Stimulated activated CD8-positive, alpha-beta memory T cell treated with anti-CD3 and anti-CD28 coated beads, Interleukin-4, amount 100 ng/mL, for 24 hours (primary cell): ENCODE measurements around the gene MYMX.
"Not testable (repeated sequence)": the region's sequence is repeated elsewhere in the genome, so short reads cannot be mapped to it uniquely, and the experiment has no call there.

Experiments used
- DNase-seq: peaks from one replicate; pipeline ENCODE4 v3.0.0-alpha.2; 2020; ENCODE audit warnings: low read depth

The MYMX gene

DNA sequence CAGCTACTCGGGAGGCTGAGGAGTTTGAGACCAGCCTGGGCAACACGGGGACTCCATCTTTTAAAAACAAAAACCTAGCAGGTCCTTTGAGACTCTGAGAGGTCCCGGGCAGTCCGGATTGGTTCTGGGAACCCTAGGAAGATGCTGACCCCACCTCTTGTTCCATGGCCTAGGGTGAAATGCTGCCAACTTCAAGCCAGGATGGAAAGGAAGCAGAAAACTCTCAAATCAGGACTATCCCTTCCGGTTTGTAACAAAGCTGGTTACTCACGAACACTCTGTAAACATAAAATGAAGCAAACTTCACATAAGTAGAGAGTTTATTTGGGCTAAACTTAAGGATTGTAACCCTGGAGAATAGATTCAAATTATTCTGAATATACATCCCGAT, 30.1 kb upstream of the MYMX start:
- DNase-seq = no peak

DNA sequence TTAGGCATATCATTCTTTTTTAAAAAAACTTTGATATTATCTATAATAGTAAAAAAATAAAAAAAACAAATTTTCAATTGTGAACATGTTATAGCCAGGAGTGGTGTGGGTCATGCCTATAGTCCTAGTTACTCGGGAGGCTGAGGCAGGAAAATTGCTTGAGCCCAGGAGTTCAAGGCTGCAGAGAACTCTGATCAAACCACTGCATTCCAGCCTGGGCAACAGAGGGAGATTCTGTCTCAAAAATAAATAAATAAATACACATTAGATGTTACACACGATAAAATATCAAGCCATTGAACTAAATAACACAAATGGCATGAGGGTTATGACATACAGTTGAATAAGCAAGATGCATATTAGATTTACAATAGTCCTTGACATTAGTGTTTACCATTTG, 27.9 kb upstream of the MYMX start:
- no peak for DNase-seq

DNA sequence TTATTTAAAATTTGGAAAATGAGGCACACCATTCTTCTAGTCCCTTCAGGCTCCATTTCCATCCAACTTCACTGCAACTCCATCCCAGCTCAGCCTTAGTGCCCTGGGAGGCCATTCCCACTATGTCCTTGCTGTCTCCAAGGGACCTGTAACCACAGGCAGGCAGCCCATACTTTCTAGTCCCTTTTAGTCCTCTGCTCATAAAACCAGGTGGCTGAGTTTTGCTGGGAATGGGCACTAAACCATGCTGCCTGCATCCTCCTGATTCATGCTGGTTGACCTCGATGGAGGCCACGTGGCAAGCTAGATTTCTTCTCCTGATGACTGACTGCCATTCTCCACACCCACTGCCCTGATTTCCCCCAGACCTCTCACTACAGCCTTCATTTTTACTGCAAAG, 27.5 kb upstream of the MYMX start:
- no peak for DNase-seq

DNA sequence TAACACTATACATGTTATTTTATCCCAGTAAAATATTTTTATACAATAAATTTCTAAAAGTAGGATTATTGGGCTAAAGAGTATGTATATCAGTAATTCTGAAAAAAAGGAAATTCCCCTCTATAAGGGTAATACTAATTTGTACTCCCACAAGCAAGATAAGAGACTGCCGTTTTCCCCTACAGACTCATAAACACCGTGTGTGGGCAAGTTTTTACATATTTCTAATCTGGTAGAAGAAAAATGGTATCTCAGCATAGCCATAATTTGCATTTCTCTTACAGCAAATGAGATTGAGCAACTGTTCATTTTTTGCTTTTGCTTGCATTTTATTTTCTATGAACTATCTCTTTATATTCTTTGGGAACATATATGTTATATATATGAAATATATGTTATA, 26.0 kb upstream of the MYMX start:
- no peak for DNase-seq

DNA sequence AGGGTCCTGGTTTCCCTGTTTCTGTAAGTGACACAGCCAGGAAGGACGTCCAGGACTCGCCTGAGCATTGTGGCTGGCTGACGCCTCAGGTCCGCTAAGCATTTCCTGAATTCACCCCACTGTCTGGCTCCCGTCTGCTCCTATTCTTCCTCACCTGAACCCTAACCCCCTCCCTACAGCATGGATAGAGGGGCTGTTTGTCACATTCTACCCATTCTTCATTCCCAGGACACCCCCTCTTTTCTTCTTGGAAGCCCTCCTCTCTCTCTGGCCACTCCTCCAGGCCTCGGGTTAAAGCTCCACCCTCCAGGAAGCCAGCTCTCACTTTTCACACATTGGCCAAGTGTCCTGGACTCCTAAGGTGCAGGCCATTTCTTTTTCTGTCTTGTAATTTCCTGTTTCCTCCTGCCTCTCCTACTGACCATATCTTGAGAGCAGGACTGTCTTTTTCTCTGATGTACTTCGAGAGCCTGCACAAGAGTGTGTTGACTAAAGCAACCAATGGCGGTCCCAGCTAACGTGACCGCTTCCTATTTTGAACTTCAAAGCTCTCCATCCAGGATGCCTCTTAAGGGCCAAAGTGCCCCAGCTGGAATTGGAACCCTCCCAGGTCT, 24.2 kb upstream of the MYMX start:
- no peak for DNase-seq

DNA sequence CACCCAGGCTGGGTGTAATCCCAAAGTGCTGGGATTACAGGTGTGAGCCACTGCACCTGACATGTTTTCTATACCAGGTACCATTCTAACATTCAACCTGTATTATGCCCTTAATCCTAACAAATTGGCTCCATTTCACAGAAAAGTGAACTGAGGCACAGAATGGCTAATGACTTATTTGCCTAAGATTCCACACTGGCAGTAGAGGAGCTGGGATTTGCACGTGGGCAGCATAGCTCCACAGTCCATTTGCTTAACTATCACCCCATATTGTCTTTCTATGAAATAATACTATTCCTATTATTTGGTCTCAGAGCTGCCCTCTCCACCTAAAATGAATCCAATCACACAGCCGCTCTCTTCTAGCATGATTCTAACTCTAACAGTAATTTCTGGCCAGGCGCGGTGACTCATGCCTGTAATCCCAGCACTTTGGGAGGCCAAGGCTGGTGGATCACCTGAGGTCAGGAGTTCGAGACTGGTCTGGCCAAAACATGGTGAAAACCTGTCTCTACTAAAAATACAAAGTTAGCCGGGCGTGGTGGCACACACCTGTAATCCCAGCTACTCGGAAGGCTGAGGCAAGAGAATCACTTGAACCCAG, 23.3 kb upstream of the MYMX start:
- no peak for DNase-seq

DNA sequence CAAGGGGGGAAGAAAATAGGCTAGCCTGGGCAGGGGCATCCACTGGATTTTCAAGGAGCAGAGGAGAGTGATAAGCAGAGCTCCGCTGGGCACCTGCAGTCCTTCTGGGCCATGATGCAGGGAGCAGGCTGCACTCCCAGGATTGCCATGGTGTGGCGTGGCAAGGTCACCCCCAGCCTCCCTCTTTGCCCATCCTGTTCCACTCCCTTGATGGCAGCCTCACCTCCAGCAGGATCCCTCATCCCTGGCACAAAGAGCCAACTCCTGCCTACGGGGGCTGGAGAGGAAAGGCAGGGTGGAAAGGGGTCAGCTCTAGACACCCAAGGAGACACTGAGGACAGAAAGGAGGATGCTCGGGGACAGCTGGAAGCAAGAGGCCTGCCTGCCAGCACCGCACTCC, 22.4 kb upstream of the MYMX start:
- no peak for DNase-seq

DNA sequence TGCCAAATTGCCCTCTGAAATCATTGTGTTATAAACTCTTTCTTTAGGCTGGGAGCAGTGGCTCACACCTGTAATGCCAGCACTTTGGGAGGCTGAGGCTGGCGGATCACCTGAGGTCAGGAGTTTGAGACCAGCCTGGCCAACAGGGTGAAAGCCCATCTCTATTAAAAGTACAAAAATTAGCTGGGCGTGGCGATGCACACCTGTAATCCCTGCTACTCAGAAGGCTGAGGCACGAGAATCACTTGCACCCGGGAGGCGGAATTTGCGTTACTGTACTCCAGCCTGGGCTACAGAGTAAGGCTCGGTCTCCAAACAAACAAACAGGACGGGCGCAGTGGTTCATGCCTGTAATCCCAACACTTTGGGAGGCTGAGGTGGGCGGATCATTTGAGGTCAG, 20.4 kb upstream of the MYMX start:
- not testable (repeated sequence) for DNase-seq

DNA sequence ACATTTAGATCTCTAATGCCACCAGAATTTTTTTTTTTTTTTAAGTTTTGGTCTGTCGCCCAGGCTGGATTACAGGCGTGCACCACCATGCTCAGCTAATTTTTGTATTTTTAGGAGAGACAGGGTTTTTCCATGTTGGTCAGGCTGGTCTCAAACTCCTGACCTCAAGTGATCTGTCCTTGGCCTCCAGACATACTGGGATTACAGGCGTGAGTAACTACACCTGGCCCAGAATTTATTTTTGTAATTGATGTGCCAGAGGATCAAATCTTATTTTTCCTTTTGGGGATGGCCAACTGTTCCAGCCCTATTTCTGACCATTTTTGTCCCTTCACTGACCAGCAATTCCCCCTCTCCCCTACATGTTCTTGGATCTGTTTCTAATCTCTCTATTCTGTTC, 18.0 kb upstream of the MYMX start:
- DNase-seq = no peak

DNA sequence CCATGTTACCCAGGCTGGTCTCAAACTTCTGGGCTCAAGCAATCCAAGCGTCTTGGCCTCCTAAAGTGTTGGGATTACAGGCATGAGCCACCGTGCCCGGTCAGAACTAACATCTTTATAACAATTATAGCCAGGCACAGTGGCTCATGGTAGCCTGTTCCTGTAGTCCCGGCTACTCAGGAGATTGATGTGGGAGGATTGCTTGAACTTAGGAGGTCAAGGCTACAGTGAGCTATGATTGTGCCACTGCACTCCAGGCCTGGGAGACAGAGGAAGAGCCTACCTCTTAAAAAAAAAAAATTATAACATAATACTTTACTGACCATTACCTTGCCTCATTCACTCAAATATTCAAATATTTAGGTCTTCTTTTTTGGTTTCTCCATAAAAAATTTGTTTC, 16.8 kb upstream of the MYMX start:
- DNase-seq = no peak

DNA sequence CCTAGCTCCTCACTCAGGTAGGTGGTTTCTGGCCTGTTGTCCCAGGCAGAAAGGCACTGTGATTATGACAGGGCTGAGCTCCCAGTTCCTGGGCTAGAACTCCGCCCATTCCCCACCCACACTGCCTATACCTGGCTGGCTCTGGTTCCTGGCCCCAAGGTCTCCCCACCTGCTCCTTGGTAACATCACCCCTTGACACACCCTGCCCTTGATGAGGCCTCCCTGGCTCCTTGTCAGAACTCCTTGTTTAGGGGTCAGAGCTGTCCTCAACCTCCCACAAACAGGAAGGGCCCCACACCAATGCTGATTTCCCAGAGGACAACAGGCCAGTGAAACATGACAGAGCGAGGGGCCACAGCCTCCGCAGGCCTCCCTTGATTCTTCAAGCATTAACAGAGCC, 15.5 kb upstream of the MYMX start:
- DNase-seq = no peak

DNA sequence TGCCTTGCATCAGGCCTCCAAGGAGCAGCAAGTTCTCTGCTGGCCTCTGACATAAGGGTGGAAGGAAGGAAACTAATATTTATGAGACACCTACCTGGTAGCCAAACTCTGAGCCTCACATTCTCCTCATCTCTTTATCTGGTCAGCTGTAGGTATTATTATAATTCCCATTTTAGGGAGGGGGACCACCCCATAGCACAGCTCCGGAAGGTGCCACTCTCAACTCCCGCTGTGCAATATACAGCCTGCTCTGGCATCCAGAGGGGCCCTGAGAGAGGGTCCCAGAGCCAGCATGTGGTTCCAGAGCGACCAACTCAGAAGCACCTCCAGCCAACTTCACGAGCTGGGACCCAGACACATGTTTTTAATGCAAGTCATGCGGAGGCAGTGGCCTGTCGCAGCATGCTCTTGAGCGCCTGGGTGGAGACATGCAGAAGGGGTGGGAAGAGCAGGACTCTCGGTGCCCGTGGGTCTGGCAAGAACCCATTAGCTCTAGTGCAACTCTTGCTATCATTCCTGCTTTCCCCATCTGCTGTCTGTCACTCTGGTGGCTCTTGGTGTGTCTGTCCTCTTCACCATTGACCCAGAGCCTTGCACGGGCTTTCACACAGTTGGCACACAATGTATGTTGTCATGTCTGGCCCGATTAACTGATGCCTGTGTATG, 15.0 kb upstream of the MYMX start:
- DNase-seq = no peak

DNA sequence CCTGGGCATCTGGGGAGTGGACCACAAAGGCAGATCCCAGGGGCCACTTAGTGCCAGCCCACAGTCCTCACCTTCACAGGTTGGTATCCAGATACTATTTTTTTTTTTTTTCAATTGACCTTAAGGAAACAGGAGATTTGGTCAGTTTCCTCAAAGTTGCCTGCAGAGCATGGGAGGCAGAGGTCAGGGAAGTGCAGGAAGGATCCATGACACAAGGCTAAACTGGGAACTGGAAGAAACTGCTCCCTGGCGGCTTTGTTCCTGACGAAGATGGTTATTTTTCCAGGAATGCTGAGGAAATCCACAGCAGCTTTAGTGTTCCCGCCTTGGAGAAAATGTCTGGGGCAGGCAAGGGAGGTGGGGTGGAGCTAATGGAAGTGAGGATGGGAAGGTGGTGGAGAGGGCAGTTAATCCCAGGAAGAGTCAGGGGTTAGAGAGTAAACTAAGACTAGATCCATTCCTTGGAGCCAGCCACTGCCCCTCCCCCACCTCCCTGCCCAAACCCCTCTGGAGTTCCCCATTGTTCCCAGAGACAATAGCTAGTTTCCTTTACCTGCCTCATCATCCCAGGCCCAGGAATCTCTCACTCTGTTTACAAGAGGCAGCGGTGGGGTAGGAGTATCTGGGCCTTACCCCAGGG, 14.3 kb upstream of the MYMX start:
- DNase-seq = no peak

DNA sequence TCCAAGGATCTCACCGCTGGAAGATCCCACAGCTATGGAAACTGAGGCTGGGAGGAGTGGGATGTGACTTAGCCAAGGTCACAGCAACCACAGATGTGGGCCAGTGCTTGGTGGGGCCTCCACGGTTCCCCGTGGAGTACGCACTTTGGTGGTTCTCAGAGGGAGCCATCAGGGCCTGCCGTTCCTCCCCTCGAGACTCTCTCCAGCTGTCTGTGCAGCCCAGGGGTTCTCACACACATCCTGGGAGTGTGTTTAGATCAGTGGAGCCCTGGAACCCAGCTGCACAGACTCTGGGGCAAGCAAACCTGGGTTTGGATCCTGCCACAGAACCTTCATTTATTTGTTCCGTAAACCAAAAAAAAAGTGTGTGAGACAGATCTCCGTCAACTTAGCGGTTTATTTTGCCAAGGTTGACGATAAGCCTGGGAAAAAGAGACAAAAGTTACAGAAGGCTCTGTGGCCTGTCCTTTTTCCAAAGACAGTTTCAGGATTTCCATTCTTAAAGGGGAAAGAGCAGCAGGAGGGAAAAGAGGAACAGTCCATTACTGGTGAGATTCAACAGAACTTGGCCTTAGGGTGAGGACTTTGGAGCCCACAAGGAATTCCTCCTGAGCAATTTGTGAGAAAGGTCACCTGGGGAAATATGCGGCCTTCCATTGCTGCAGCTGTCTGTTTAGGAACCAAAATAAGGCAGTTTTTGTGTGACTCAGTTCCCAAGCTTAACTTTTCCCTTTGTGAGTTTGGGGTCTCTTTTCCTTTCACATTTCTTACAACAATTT, 13.6 kb upstream of the MYMX start:
- no peak for DNase-seq

DNA sequence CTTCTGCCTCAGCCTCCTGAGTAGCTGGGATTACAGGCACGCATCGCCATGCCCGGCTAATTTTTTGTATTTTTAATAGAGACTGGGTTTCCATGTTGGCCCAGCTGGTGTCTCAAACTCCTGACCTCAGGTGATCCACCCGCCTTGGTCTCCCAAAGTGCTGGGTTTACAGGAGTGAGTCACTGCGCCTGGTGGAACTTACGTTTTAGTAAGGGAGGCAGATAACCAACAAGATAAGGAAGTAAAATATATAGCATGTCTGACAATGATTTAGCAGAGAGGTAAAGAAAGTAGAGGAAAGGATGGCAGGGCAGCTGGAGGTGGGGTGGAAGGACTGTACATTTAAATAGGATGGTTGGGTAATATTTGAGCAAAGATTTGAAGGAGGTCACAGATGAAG, 12.8 kb upstream of the MYMX start:
- DNase-seq = no peak

DNA sequence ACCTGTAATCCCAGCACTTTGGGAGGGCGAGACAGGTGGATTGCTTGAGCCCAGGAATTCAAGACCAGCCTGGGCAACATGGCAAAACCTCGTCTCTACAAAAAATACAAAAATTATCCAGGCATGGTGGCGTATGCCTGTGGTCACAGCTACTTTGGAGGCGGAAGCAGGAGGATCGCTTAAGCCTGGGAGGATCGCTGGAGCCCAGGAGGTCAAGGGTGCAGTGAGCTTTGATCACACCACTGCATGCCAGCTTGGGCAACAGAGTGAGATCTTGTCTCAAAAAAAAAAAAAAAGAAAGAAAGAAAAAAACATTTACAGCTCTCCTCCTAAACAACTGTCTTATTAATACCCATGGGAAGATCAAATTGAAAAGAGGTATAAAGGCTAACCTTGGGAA, 8.8 kb upstream of the MYMX start:
- DNase-seq = no peak

DNA sequence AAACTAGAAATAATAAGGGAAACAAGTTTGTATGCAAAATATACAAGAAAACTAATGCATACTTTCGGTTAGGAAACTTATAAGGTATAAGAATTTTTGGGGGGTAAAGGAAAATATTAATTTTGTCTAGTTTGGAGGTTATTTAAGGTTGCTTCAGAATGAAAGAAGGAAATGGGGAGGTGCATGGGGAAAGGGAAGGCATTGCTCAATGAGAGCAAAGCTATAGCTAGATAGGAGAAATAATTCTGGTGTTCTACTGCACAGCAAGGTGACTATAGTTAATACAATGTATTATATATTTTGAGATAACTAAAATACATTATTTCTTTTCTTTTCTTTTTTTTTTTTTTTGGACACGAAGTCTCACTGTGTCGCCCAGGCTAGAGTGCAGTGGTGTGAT, 5.4 kb upstream of the MYMX start:
- no peak for DNase-seq

DNA sequence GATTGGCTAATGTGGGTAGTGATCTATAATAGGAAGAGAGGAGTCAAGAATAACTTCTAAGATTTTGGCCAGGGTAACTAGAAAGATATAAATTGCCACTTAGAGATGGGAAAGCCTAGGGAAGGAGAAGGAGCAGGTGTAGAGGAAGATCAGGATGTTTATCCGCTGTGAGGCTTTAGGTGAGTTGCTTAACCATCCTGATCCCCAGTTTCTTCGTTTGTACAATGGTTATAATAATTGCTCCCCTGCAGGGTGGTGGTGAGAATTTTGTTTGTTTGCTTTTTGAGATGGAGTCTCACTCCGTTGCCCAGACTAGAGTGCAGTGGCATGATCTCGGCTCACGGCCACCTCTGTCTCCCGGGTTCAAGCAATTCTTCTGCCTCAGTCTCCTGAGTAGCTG, 2.4 kb upstream of the MYMX start:
- no peak for DNase-seq

DNA sequence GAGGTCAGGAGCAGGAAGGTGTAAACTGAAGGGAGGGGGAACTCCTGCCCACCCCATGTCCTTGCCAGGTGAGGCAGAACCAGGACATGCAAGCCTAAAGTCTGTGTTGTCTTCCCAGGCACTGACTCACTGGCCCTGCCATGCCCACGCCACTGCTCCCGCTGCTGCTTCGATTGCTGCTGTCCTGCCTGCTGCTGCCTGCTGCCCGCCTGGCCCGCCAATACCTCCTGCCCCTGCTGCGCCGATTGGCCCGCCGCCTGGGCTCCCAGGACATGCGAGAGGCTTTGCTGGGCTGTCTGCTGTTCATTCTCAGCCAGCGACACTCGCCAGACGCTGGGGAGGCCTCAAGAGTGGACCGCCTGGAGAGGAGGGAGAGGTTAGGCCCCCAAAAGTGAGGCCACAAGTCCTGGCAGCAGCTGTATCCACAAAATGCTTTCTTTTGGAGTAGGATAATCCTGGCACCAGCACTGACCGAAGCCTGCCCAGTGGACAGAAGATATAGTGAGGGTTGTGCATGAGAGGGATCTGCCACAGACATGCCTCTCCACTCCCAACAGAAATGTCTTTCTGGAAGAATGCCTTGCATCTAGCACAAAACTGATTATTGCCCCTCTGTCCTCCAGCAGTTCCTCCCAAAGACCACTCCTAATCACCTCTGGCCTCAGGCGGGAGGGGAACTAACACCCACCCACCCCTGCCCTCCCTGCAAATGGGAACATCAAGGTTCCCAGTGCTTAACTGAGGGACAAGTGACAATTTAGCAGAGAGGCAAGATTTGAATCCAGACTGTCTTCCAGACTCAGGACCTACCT, 812 bp downstream of the MYMX start:
- DNase-seq = no peak

DNA sequence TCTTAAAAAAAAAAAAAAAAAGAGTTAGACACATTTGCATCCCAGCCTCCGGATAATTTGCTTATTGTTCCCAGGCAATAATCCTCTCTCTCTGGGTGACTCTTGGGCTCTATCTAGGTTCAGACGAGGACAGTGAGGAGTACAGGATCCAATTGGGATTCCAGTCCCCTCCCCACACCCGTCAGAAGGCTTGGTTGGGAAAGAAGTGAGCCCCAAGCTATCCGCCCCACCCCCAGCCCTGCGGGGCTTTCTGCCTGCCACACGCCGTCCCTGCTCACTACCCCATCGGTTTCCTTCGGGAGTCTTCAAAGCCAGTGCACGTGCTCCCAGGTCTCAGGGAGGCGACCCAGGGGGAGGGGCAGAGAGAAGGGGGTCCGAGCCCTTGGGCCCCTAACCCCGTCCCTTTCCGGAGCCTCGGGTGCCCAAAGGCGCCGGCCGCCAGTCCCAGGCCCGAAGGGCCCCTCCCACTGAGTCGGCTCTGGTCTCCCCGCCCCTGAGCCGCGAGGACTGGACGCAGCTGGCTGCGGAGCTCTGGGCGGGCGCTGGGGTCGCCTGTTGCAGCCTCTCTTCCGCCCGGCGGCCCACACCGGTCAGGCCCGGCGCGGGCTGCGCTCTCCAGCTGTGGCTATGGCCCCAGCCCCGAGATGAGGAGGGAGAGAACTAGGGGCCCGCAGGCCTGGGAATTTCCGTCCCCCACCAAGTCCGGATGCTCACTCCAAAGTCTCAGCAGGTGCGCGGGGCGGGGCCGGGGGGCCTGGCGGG, 2.5 kb downstream of the MYMX start:
- no peak for DNase-seq
